Vagina (tissue), 2 donors: Measurements from ENCODE around the gene NOP14. TPM values are rescaled to one million over a fixed set of nuclear protein-coding genes. Genes with fewer than 3 reads are reported as not detected.

Experiments
- DNase-seq, 2 donors: peaks; one replicate each; pipeline ENCODE4 v3.0.0-alpha.2; 2017; ENCODE audit errors: extremely low spot score in 2 of 2
- H3K27ac ChIP-seq: fragments of 200-600 bp; sonication (generic); one replicate; pipeline ENCODE4 v1.5.1; 2019
- H3K27me3 ChIP-seq: fragments of 200-600 bp; sonication (generic); one replicate; pipeline ENCODE4 v1.5.1; 2019
- H3K36me3 ChIP-seq, 2 donors: fragments of 200-600 bp; sonication (generic); one replicate each; pipeline ENCODE4 v1.5.1; 2017 to 2019
- H3K4me1 ChIP-seq: fragments of 200-600 bp; sonication (generic); one replicate; pipeline ENCODE4 v1.5.1; 2019
- H3K4me3 ChIP-seq, 2 donors: fragments of 200-600 bp; sonication (generic); 1 replicate in 1 of 2; 2 replicates in 1 of 2; pipeline ENCODE4 v1.5.1; 2016 to 2019
- H3K9me3 ChIP-seq: fragments of 200-600 bp; sonication (generic); one replicate; pipeline ENCODE4 v1.5.1; 2019
- POLR2A ChIP-seq, 2 donors: fragments of 450-650 bp; IDR thresholded peaks; one replicate each; pipeline ENCODE4 v1.6.1; 2017; ENCODE audit warnings: antibody characterized with exemption in 2 of 2, mild to moderate bottlenecking in 2 of 2, moderate library complexity in 2 of 2
- POLR2AphosphoS5 ChIP-seq, 2 donors: sonication (generic); formaldehyde crosslinking; IDR thresholded peaks; one replicate each; pipeline ENCODE4 v1.9.0; 2017; ENCODE audit warnings: antibody characterized with exemption in 2 of 2, mild to moderate bottlenecking in 2 of 2, low read depth in 1 of 2; ENCODE audit not compliant: insufficient read depth in 1 of 2
- intact Hi-C: fragments of 100-400 bp; cut with DNase I; formaldehyde crosslinking; loops from one replicate; pipeline ENCODE4 v1.15.1; 2023
- total RNA-seq: library from RNA; depleted of rRNA; stranded (reverse); fragments of >200 nt; gene quantifications from one replicate; pipeline ENCODE4 v1.2.3, GENCODE V29; 2016
- TF ChIP-seq, protein P1 (sequence below), 3 experiments: fragments of 450-650 bp in 2 of 3; fragments of 200-600 bp in 1 of 3; sonication (generic) in 1 of 3; IDR thresholded peaks; one replicate each; pipeline ENCODE4 v1.5.1; 2017 to 2019; ENCODE audit warnings: antibody characterized with exemption in 3 of 3, mild to moderate bottlenecking in 2 of 3, moderate library complexity in 2 of 3

NOP14 gene
- total RNA-seq, 1 donor from 2014 or later = 18.9 TPM

- intact Hi-C loops = no loop called here
Observed at GRCh38 chr4:2944586-2945526, 18.4 kb downstream of the NOP14 start.

GRCh38 chr4:2944091-2944482 lies 19.1 kb downstream of the NOP14 start:
- no peak overlapping the region for H3K4me3 ChIP-seq
- TF ChIP-seq POLR2A (IDR thresholded peaks at IDR 0.05) (no peak), POLR2AphosphoS5 (IDR thresholded peaks at IDR 0.05; ENCODE audit: insufficient read depth in 1 of 2, low read depth in 1 of 2) (no peak)
- TF ChIP-seq, protein P1, sequence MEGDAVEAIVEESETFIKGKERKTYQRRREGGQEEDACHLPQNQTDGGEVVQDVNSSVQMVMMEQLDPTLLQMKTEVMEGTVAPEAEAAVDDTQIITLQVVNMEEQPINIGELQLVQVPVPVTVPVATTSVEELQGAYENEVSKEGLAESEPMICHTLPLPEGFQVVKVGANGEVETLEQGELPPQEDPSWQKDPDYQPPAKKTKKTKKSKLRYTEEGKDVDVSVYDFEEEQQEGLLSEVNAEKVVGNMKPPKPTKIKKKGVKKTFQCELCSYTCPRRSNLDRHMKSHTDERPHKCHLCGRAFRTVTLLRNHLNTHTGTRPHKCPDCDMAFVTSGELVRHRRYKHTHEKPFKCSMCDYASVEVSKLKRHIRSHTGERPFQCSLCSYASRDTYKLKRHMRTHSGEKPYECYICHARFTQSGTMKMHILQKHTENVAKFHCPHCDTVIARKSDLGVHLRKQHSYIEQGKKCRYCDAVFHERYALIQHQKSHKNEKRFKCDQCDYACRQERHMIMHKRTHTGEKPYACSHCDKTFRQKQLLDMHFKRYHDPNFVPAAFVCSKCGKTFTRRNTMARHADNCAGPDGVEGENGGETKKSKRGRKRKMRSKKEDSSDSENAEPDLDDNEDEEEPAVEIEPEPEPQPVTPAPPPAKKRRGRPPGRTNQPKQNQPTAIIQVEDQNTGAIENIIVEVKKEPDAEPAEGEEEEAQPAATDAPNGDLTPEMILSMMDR (IDR thresholded peaks at IDR 0.05) = no peak
- no peaks in the 10 kb centered on the region for H3K9me3 ChIP-seq
- H3K27ac ChIP-seq = no peak overlapping the region
- H3K4me1 ChIP-seq = no peaks in the 10 kb centered on the region
- intact Hi-C loops = no loop called here
- H3K36me3 ChIP-seq = peaks cover 0 to 92% of the 10 kb centered on the region in 2 donors
- no peak for DNase-seq
- no peaks in the 10 kb centered on the region for H3K27me3 ChIP-seq

More at GRCh38 chr4:2944586-2945526, 18.4 kb downstream of the NOP14 start:
- Histone ChIP-seq H3K27ac (no peak overlapping the region), H3K4me1 (no peaks in the 10 kb centered on the region), H3K4me3 (no peak overlapping the region), H3K36me3 (peaks cover 0 to 92% of the 10 kb centered on the region in 2 donors), H3K9me3 (no peaks in the 10 kb centered on the region), H3K27me3 (no peaks in the 10 kb centered on the region)
- no peak for TF ChIP-seq POLR2AphosphoS5 (IDR thresholded peaks at IDR 0.05; ENCODE audit: insufficient read depth in 1 of 2, low read depth in 1 of 2)
- TF ChIP-seq, protein P1 (IDR thresholded peaks at IDR 0.05) = no peak
- no peak for TF ChIP-seq POLR2A (IDR thresholded peaks at IDR 0.05)
- DNase-seq = peak in 1 of 2 donors; percentile 80

GRCh38 chr4:2943364-2944090 lies 19.7 kb downstream of the NOP14 start:
- H3K4me3 ChIP-seq = no peak overlapping the region
- intact Hi-C loops = no loop called here

GRCh38 chr4:2942532-2943363 lies 20.5 kb downstream of the NOP14 start:
- H3K4me3 ChIP-seq = no peak overlapping the region
- intact Hi-C loops = no loop called here
- TF ChIP-seq POLR2AphosphoS5 (IDR thresholded peaks at IDR 0.05; ENCODE audit: insufficient read depth in 1 of 2, low read depth in 1 of 2) = no peak
- TF ChIP-seq POLR2A (IDR thresholded peaks at IDR 0.05) = no peak
- TF ChIP-seq, protein P1 (IDR thresholded peaks at IDR 0.05) = no peak
- no peaks in the 10 kb centered on the region for H3K9me3 ChIP-seq
- peak in 1 of 2 donors; percentile 82 for DNase-seq
- H3K27ac ChIP-seq = no peak overlapping the region
- H3K36me3 ChIP-seq = peaks cover 0 to 92% of the 10 kb centered on the region in 2 donors
- no peaks in the 10 kb centered on the region for H3K27me3 ChIP-seq
- H3K4me1 ChIP-seq = peaks cover under 1% of the 10 kb centered on the region

More at GRCh38 chr4:2943364-2944090, 19.7 kb downstream of the NOP14 start:
- H3K36me3 ChIP-seq = peaks cover 0 to 92% of the 10 kb centered on the region in 2 donors
- H3K9me3 ChIP-seq = no peaks in the 10 kb centered on the region
- H3K27ac ChIP-seq = no peak overlapping the region
- no peaks in the 10 kb centered on the region for H3K27me3 ChIP-seq
- no peaks in the 10 kb centered on the region for H3K4me1 ChIP-seq
- no peak for DNase-seq
- TF ChIP-seq POLR2A (IDR thresholded peaks at IDR 0.05) = no peak
- TF ChIP-seq, protein P1 (IDR thresholded peaks at IDR 0.05) = no peak
- TF ChIP-seq POLR2AphosphoS5 (IDR thresholded peaks at IDR 0.05; ENCODE audit: insufficient read depth in 1 of 2, low read depth in 1 of 2) = no peak
